ENCODE data around the gene PIMREG.

GRCh38 chr17:6483507-6483906 is 39.3 kb downstream of the PIMREG start:
- TF ChIP-seq, protein P1, sequence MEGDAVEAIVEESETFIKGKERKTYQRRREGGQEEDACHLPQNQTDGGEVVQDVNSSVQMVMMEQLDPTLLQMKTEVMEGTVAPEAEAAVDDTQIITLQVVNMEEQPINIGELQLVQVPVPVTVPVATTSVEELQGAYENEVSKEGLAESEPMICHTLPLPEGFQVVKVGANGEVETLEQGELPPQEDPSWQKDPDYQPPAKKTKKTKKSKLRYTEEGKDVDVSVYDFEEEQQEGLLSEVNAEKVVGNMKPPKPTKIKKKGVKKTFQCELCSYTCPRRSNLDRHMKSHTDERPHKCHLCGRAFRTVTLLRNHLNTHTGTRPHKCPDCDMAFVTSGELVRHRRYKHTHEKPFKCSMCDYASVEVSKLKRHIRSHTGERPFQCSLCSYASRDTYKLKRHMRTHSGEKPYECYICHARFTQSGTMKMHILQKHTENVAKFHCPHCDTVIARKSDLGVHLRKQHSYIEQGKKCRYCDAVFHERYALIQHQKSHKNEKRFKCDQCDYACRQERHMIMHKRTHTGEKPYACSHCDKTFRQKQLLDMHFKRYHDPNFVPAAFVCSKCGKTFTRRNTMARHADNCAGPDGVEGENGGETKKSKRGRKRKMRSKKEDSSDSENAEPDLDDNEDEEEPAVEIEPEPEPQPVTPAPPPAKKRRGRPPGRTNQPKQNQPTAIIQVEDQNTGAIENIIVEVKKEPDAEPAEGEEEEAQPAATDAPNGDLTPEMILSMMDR (IDR thresholded peaks at IDR 0.05; ENCODE audit: poor library complexity, severe bottlenecking): no peak
- TF ChIP-seq EZH2 (IDR thresholded peaks at IDR 0.05; ENCODE audit: borderline replicate concordance, insufficient read depth, low read length, poor library complexity, severe bottlenecking): no peak

All from neural cell (in vitro differentiated cells).